Activated CD4-positive, alpha-beta memory T cell treated with anti-CD3 and anti-CD28 coated beads for 36 hours (primary cell): Measurements from ENCODE around the gene OR6C6. TPM values are rescaled to one million over a fixed set of nuclear protein-coding genes. Genes with fewer than 3 reads are reported as not detected.
"Not testable (repeated sequence)": the region's sequence is repeated elsewhere in the genome, so short reads cannot be mapped to it uniquely, and the experiment has no call there.

ENCODE experiments used
- CTCF ChIA-PET: fragments of 350-600 bp; sonication (Branson Sonifier 250); formaldehyde crosslinking; loops from one replicate; lab custom pipeline; 2021; ENCODE audit warnings: antibody characterized with exemption, inconsistent platforms; lab: Charles Lee
- POLR2A ChIA-PET: fragments of 350-600 bp; sonication (Branson Sonifier 250); formaldehyde crosslinking; loops from one replicate; lab custom pipeline; 2021; ENCODE audit warnings: antibody characterized with exemption; lab: Charles Lee
- DNase-seq: peaks from one replicate; pipeline ENCODE4 v3.0.0-alpha.2; 2020
- H3K27ac Mint-ChIP-seq: one replicate; pipeline ENCODE4 v1.8.0; 2021; ENCODE audit warnings: mixed read lengths
- H3K27me3 Mint-ChIP-seq: one replicate; pipeline ENCODE4 v1.8.0; 2021; ENCODE audit warnings: mixed read lengths
- H3K36me3 Mint-ChIP-seq: one replicate; pipeline ENCODE4 v1.8.0; 2021; ENCODE audit warnings: mixed read lengths
- H3K4me1 Mint-ChIP-seq: one replicate; pipeline ENCODE4 v1.8.0; 2021; ENCODE audit warnings: low read depth, mixed read lengths
- H3K4me3 Mint-ChIP-seq: one replicate; pipeline ENCODE4 v1.8.0; 2021; ENCODE audit warnings: mild to moderate bottlenecking, mixed read lengths
- H3K9me3 Mint-ChIP-seq: one replicate; pipeline ENCODE4 v1.8.0; 2021; ENCODE audit warnings: mixed read lengths
- intact Hi-C: fragments of 100-400 bp; cut with micrococcal nuclease; formaldehyde crosslinking; loops from one replicate; pipeline ENCODE4 v1.15.1; 2023
- total RNA-seq, 2 experiments: library from RNA; stranded (reverse); gene quantifications; one replicate each; pipeline ENCODE4 v1.2.3, GENCODE V29; 2021

OR6C6 gene
- not detected for total RNA-seq

DNA sequence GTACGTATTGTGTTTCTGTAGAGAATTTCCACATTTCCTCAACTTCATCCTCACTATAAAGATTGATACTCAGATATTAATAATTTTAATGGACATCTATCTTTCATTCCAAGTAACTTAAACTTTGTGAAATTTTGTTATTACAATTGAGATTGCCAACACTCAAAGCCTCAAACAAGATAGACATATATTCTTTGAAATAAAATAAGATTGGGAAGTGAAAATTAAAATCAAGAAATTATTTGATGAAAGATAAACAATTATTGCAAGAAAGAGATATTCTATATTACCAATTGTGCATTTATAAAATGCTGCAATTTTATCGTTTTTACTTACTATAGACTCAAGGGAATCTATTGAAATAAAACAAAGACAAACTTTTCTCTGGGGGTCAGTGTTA, at the start of gene OR6C6:
TSS of gene OR6C6 (minus strand) at position 101 of the 400 bp plus-strand sequence. CDS start 1,337 bp downstream, outside the sequence.
- ChIA-PET POLR2A (no interaction called here), CTCF (no interaction called here)
- Mint-ChIP-seq H3K36me3 (no peaks in the 10 kb centered on the region), H3K27me3 (peaks cover 17% of the 10 kb centered on the region), H3K4me1 (no peaks in the 10 kb centered on the region), H3K27ac (no peak within 1 kb of the TSS), H3K4me3 (no peak within 1 kb of the TSS), H3K9me3 (no peaks in the 10 kb centered on the region)
- intact Hi-C loops, result no loop called here
- DNase-seq, result no peak

DNA sequence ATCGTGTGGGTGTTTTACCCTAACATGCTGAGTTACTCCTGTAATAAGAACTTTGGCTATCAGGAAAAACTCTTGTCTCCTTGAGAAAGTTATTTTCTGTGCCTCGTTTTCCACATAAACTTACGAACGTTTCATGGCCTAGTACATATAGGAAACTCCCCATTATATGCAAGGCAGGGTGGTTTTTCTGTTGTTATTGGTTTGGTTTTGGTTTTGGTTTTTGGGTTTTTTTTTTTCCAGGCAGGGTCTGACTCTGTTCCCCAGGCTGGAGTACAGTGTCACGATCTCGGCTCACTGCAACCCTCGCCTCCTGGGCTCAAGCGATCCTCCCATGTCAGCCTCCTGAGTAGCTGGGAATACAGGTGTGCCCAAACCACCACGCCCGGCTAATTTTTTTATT, 39.6 kb upstream of the OR6C6 start:
- DNase-seq, result no peak
- H3K9me3 Mint-ChIP-seq, result no peaks in the 10 kb centered on the region
- no peak overlapping the region for H3K27ac Mint-ChIP-seq
- H3K4me3 Mint-ChIP-seq, result no peak overlapping the region
- ChIA-PET CTCF (no interaction called here), POLR2A (no interaction called here)
- H3K36me3 Mint-ChIP-seq, result no peaks in the 10 kb centered on the region
- intact Hi-C loops, result no loop called here
- peaks cover 7% of the 10 kb centered on the region for H3K27me3 Mint-ChIP-seq
- H3K4me1 Mint-ChIP-seq, result no peaks in the 10 kb centered on the region

DNA sequence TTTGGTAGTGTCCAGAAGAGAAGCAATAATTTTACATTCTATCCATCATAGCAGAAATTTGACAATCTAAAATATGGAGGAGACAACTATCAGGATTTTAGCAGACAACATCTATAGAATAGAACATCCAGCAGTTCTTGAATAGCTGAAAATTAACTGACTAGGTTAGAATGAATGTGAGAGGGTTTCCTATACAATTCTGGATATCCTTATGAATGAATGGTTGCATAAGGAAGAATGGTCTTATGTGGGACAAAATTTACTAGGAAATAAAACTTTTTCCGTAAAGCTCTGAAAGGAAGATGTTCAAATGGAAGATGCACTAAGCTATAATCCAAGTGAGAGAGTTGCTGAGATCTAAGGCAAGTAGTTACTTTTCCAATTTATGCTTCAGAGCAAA, 34.1 kb upstream of the OR6C6 start, which contains the start of gene OR6C3:
TSS of gene OR6C3 (plus strand) at position 301 of the 400 bp plus-strand sequence. CDS start 955 bp downstream, outside the sequence.
- DNase-seq, result no peak
- H3K27me3 Mint-ChIP-seq, result peaks cover 9% of the 10 kb centered on the region
- intact Hi-C loops, result no loop called here
- no peak within 1 kb of the TSS for H3K27ac Mint-ChIP-seq
- no peaks in the 10 kb centered on the region for H3K36me3 Mint-ChIP-seq
- no peaks in the 10 kb centered on the region for H3K9me3 Mint-ChIP-seq
- no peak within 1 kb of the TSS for H3K4me3 Mint-ChIP-seq
- H3K4me1 Mint-ChIP-seq, result no peaks in the 10 kb centered on the region
- POLR2A ChIA-PET, result interaction anchor here (0.6 kb wide), 1 partner anchor 1172 kb away, joined by 3 read pairs; no protein-coding TSS in a partner anchor
- CTCF ChIA-PET, result no interaction called here

DNA sequence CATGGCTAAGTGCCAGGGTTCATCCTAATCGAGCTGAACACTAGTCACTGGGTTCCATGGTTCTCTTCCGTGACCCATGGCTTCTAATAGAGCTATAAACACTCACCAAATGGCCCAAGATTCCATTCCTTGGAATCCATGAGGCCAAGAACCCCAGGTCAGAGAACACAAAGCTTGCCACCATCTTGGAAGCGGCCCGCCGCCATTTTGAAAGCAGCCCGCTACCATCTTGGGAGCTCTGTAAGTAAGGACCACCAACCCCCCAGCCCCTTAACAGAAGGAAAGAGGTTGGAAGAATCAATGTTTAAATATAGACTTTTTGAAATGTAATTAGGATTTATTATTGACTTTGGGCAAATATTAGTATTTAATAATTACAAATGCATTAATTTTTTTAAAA, 29.4 kb upstream of the OR6C6 start:
- peaks cover 12% of the 10 kb centered on the region for H3K27me3 Mint-ChIP-seq
- H3K27ac Mint-ChIP-seq, H3K9me3 Mint-ChIP-seq, CTCF ChIA-PET, DNase-seq, intact Hi-C loops, H3K4me3 Mint-ChIP-seq, H3K36me3 Mint-ChIP-seq, POLR2A ChIA-PET, H3K4me1 Mint-ChIP-seq: not testable (repeated sequence)

DNA sequence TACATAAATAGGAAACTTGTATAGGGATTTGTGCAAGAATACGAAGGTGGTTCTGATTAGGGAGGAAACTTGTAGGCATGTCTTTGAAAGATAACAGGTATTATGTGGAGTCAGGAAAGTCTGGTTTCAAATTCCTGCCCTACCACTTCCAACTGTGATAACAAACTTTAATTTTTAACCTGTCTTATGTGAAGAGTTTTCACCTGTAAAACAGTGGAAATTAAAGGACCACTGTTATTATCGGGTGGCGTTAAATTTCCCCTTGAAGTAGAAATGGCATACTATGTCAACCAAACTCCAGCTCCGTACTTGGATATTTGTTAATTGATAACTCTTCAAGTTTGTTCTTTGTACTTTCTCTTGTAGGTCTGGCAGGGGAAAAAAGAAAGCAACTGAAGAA, 23.8 kb upstream of the OR6C6 start:
- no peak for DNase-seq
- peaks cover 10% of the 10 kb centered on the region for H3K27me3 Mint-ChIP-seq
- intact Hi-C loops, result no loop called here
- ChIA-PET POLR2A (no interaction called here), CTCF (no interaction called here)
- H3K4me1 Mint-ChIP-seq, result no peaks in the 10 kb centered on the region
- H3K4me3 Mint-ChIP-seq, result no peak overlapping the region
- no peaks in the 10 kb centered on the region for H3K9me3 Mint-ChIP-seq
- H3K27ac Mint-ChIP-seq, result no peak overlapping the region
- no peaks in the 10 kb centered on the region for H3K36me3 Mint-ChIP-seq

DNA sequence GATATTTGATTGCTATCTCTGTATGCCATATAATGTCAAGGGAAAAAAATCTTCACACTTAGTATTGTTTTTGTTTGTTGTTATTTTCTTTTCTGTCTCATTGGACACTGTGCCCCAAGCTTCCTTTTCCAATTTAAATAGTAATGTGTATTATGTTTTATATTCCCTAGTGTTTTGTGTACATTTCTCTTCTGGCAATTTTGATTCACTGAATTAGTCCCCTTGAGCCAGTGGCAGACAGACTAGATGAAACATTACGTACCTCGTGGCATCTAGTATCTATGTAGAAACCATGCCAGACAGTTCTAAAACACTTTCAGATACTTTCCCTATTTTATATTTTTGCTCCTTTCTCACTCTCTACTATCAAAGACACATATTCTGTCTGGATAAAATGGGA, 17.7 kb upstream of the OR6C6 start, which contains the start of gene OR6C1:
TSS of gene OR6C1 (plus strand) at position 301 of the 400 bp plus-strand sequence. CDS start 6,257 bp downstream, outside the sequence.
- H3K9me3 Mint-ChIP-seq, result no peaks in the 10 kb centered on the region
- ChIA-PET CTCF (no interaction called here), POLR2A (no interaction called here)
- H3K27me3 Mint-ChIP-seq, result peaks cover 15% of the 10 kb centered on the region
- DNase-seq, result no peak
- intact Hi-C loops, result no loop called here
- H3K27ac Mint-ChIP-seq, result no peak within 1 kb of the TSS
- no peaks in the 10 kb centered on the region for H3K36me3 Mint-ChIP-seq
- H3K4me1 Mint-ChIP-seq, result no peaks in the 10 kb centered on the region
- H3K4me3 Mint-ChIP-seq, result no peak within 1 kb of the TSS

DNA sequence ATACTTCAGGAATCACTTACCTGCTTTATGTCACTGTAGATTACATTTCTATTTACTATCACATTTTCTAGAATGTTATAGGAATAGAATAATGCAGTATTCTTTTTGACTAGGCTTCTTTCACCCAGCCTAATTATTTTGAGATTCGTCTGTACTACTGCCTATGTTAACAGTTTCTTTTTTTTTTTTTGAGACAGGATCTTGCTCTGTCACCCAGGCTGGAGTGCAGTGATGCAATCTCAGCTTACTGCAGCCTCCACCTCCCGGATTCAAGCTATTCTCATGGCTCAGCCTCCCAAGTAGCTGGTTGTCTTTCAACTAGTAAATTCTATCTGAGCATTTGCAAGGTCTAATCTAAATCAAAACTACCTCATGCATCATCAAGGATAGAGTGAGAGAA, 6.4 kb downstream of the OR6C6 start:
- Mint-ChIP-seq H3K27me3 (peaks cover 5% of the 10 kb centered on the region), H3K4me1 (no peaks in the 10 kb centered on the region), H3K27ac (no peak overlapping the region), H3K4me3 (no peak overlapping the region), H3K9me3 (no peaks in the 10 kb centered on the region), H3K36me3 (no peaks in the 10 kb centered on the region)
- DNase-seq, result no peak
- CTCF ChIA-PET, result no interaction called here
- POLR2A ChIA-PET, result no interaction called here
- intact Hi-C loops, result no loop called here

DNA sequence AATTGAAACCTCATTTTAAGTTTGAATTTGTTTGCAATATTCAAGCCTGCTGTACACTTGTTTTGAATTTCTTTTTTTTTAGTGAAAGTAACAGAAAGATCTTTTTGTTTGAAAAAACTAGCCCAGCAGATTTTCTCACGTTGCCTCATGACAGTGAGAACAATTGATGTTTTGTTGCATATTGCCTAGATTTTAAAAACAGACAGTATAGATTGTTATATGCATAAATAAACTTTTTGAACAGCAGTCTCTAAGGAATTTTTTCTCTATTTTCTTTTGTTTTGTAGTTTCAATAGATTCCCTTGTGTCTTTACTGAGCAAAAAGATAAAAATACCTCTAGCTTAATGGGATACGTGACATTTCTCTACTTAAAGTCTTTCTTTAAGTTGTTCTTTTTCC, 15.4 kb downstream of the OR6C6 start:
- Mint-ChIP-seq H3K4me1 (no peaks in the 10 kb centered on the region), H3K4me3 (no peak overlapping the region), H3K9me3 (peaks cover 4% of the 10 kb centered on the region), H3K27ac (no peak overlapping the region), H3K27me3 (peaks cover 18% of the 10 kb centered on the region), H3K36me3 (no peaks in the 10 kb centered on the region)
- no peak for DNase-seq
- ChIA-PET CTCF (no interaction called here), POLR2A (no interaction called here)
- intact Hi-C loops, result no loop called here

DNA sequence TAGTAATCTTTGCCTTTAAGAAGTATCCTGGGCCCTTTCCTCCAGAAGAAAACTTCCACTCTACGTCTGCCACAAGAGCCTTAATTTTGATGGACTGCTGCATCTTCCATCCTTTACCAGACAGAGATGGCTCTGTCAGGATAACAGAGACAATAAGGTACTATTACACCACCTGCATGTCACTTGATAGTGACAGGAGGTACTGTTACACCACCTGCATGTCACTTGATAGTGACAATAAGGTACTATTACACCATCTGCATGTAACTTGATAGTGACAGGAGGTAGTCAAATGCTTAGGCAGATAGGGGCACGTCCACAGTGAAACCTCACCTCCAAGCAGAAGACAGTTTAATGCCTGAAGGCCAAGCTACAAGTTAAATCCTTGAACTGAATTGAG, 38.1 kb downstream of the OR6C6 start:
- Mint-ChIP-seq H3K36me3 (no peaks in the 10 kb centered on the region), H3K4me3 (no peak overlapping the region), H3K4me1 (no peaks in the 10 kb centered on the region), H3K27ac (no peak overlapping the region), H3K9me3 (no peaks in the 10 kb centered on the region), H3K27me3 (peaks cover 5% of the 10 kb centered on the region)
- DNase-seq, result no peak
- CTCF ChIA-PET, result no interaction called here
- intact Hi-C loops, result no loop called here
- POLR2A ChIA-PET, result no interaction called here

DNA sequence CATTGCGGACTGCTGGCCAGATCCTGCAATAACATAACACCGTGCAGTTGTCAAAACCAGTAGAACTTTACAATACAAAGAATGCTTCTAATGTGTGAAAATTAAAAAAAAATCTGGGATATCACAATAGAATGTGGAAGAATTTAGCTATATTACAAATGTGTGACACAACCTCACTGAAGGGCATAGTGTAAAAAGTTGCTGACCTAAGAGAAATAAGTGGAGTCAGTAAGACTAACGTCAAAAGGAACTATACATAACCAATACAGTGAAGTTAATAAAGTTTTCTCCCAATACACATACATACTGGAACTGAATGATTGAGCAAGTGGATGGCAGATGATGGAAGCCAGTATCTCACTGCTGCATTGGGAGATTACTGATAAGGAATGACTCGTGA, 39.5 kb downstream of the OR6C6 start:
- Mint-ChIP-seq H3K27me3 (peaks cover 5% of the 10 kb centered on the region), H3K4me1 (no peaks in the 10 kb centered on the region), H3K36me3 (no peaks in the 10 kb centered on the region), H3K27ac (no peak overlapping the region), H3K4me3 (no peak overlapping the region), H3K9me3 (no peaks in the 10 kb centered on the region)
- DNase-seq, result no peak
- CTCF ChIA-PET, result interaction anchor here (1.0 kb wide), 1 partner anchor 224 kb away, joined by 3 read pairs; no protein-coding TSS in a partner anchor
- intact Hi-C loops, result no loop called here
- POLR2A ChIA-PET, result no interaction called here

DNA sequence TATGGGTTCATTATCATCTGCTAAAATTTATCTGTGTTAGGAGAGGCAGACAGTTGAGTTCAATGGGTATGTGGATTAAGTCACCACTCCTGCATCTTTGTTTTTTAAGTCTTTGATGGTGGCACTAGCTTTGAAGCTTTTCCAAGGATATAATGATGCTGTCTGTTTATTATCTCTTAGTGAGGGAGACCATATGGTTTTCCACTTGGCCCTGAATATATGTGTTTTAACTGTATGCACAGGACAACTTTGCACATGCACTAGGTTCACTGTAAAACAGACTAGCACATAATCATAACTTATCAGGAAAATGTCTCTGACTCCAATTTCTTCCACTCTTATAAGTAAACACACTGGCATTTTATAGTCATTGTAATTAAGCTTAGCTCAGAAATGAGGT, 43.1 kb downstream of the OR6C6 start:
- no peak overlapping the region for H3K27ac Mint-ChIP-seq
- CTCF ChIA-PET, result no interaction called here
- POLR2A ChIA-PET, result interaction anchor here (0.6 kb wide), 1 partner anchor 13 kb away, joined by 3 read pairs; no protein-coding TSS in a partner anchor
- H3K36me3 Mint-ChIP-seq, result no peaks in the 10 kb centered on the region
- H3K4me3 Mint-ChIP-seq, result no peak overlapping the region
- intact Hi-C loops, result no loop called here
- H3K27me3 Mint-ChIP-seq, result peaks cover 12% of the 10 kb centered on the region
- no peaks in the 10 kb centered on the region for H3K9me3 Mint-ChIP-seq
- DNase-seq, result no peak
- H3K4me1 Mint-ChIP-seq, result no peaks in the 10 kb centered on the region

DNA sequence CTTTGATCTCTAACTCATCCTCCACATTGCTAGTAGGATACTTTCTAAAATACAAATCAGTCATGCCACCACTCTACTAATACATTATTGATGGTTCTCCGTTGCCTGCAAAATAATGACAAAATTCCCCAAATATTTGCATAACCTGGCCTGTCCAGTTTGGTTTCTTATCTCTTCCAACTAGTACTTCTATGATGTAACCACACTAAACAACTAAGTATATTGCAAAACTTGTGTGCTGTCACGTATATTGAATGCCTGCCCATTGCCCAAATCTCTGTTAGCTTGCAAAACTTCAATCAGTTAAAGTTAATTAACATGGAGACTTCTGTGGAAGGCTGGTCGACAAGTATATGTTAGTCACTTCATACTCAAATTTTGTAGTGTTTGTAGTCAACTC, 45.4 kb downstream of the OR6C6 start:
- Mint-ChIP-seq H3K4me1 (no peaks in the 10 kb centered on the region), H3K27me3 (peaks cover 15% of the 10 kb centered on the region), H3K36me3 (no peaks in the 10 kb centered on the region), H3K9me3 (no peaks in the 10 kb centered on the region), H3K4me3 (no peak overlapping the region), H3K27ac (no peak overlapping the region)
- POLR2A ChIA-PET, result no interaction called here
- DNase-seq, result no peak
- intact Hi-C loops, result no loop called here
- CTCF ChIA-PET, result no interaction called here

DNA sequence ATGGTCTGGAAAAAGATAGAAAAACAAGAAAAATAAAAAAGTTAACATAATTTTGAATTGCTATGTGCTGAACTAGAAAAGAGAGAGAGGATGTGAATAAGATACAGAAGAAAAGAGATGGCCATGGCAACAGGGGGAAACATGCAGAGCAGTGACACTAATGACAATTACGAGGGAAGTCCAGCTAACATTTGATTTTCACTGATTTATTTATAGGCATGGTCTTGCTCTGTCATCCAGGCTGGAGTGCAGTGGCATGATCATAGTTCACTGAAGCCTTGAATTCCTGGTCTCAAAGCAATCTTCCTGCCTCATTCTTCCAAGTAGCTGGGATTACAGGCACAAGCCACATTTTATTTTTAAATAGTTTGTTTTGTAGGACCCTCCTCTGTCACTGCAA, 50.2 kb downstream of the OR6C6 start:
- intact Hi-C loops, result no loop called here
- DNase-seq, result no peak
- ChIA-PET POLR2A (no interaction called here), CTCF (no interaction called here)
- Mint-ChIP-seq H3K27me3 (peaks cover 24% of the 10 kb centered on the region), H3K36me3 (no peaks in the 10 kb centered on the region), H3K4me1 (no peaks in the 10 kb centered on the region), H3K4me3 (no peak overlapping the region), H3K27ac (no peak overlapping the region), H3K9me3 (no peaks in the 10 kb centered on the region)
